ENCODE data around the gene RASSF8. TPM values are rescaled to one million over a fixed set of nuclear protein-coding genes. Genes with fewer than 3 reads are reported as not detected.

Gene RASSF8
- total RNA-seq, 1 donor from 2014 or later = 60.6 TPM

GRCh38 chr12:25950329-25951115 is 8.0 kb upstream of the RASSF8 start:
- Mint-ChIP-seq H3K4me1 (peaks cover 6% of the 10 kb centered on the region), H3K27me3 (ENCODE audit: low read depth) (no peaks in the 10 kb centered on the region), H3K9me3 (no peaks in the 10 kb centered on the region), H3K27ac (no peak overlapping the region), H3K36me3 (peaks cover 13% of the 10 kb centered on the region), H3K4me3 (no peak overlapping the region)
- no peak for TF ChIP-seq CTCF (IDR thresholded peaks at IDR 0.05; ENCODE audit: unreplicated experiment)
- no peak for DNase-seq (ENCODE audit: low spot score in 2 of 2, unreplicated experiment in 2 of 2)

DNA sequence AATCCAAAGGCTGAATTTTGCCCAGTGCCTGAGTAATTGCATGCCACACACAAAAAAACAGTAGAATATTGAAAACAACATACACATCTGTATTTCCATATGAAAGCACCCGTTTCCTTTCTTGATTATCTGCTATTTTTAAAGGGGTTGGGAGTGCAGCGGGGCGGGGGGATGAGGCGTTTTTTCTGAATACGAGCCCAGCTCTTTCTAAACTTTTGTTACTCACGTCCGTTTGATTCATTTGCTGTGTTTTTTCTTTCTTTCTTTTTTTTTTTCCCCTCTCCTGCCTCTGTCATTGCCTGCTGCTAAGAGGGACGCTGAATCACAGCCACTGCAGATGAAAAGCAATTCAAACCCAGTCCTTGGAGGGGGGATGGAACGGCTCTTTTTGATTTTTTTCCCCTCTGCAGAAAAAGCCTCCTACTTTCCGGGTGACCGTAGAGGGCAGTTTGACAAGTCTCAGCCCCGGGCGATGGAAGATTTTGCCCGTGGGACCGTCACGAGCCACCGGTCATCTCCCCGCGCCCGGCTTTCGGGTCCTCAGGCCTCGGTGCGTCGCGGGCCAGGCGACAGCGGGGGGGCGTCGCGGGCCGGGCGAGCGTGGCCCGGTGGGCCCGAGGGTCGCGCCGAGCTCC is 572 bp upstream of the RASSF8 start:
- H3K4me3 Mint-ChIP-seq = peak overlapping the region; percentile 75
- no peaks in the 10 kb centered on the region for H3K27me3 Mint-ChIP-seq (ENCODE audit: low read depth)
- H3K36me3 Mint-ChIP-seq = peaks cover 9% of the 10 kb centered on the region
- peak overlapping the region; percentile 90 for H3K27ac Mint-ChIP-seq
- H3K9me3 Mint-ChIP-seq = no peaks in the 10 kb centered on the region
- no peak for TF ChIP-seq CTCF (IDR thresholded peaks at IDR 0.05; ENCODE audit: unreplicated experiment)
- peaks cover 37% of the 10 kb centered on the region for H3K4me1 Mint-ChIP-seq
- DNase-seq (ENCODE audit: low spot score in 2 of 2, unreplicated experiment in 2 of 2) = no peak

- H3K27me3 Mint-ChIP-seq (ENCODE audit: low read depth) = no peaks in the 10 kb centered on the region
- peak; percentile 28 to 61 for DNase-seq (ENCODE audit: low spot score in 2 of 2, unreplicated experiment in 2 of 2)
- peaks cover 36% of the 10 kb centered on the region for H3K4me1 Mint-ChIP-seq
- TF ChIP-seq CTCF (IDR thresholded peaks at IDR 0.05; ENCODE audit: unreplicated experiment) = no peak
- peaks cover 9% of the 10 kb centered on the region for H3K36me3 Mint-ChIP-seq
- peak overlapping the region; percentile 96 for H3K4me3 Mint-ChIP-seq
- no peaks in the 10 kb centered on the region for H3K9me3 Mint-ChIP-seq
- peak overlapping the region; percentile 97 for H3K27ac Mint-ChIP-seq
Observed at GRCh38 chr12:25959071-25959961, 834 bp downstream of the RASSF8 start.

DNA sequence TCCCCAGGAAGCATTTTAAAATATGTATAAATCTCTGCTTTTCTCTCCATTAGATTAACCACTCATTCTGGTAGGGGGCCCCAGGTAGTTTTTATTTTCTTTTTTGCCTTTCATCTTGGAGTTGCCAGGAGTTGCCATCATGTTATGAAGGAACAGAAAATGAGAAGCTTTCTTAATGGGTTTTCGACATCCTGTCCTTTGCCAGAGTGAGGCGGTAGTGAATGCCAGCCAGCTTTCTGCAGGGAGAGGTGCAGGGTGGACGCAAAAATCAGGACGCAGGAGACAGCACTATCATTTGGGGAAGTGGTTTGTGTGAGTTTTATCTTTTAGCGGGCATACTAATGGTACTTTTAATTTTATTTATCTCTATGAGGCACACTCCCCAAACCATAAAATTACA is 1.7 kb downstream of the RASSF8 start:
- H3K4me3 Mint-ChIP-seq = peak overlapping the region; percentile 96
- no peak for DNase-seq (ENCODE audit: low spot score in 2 of 2, unreplicated experiment in 2 of 2)
- H3K36me3 Mint-ChIP-seq = peaks cover 3% of the 10 kb centered on the region
- H3K27me3 Mint-ChIP-seq (ENCODE audit: low read depth) = no peaks in the 10 kb centered on the region
- TF ChIP-seq CTCF (IDR thresholded peaks at IDR 0.05; ENCODE audit: unreplicated experiment) = no peak
- no peaks in the 10 kb centered on the region for H3K9me3 Mint-ChIP-seq
- peaks cover 36% of the 10 kb centered on the region for H3K4me1 Mint-ChIP-seq
- H3K27ac Mint-ChIP-seq = peak overlapping the region; percentile 97

DNA sequence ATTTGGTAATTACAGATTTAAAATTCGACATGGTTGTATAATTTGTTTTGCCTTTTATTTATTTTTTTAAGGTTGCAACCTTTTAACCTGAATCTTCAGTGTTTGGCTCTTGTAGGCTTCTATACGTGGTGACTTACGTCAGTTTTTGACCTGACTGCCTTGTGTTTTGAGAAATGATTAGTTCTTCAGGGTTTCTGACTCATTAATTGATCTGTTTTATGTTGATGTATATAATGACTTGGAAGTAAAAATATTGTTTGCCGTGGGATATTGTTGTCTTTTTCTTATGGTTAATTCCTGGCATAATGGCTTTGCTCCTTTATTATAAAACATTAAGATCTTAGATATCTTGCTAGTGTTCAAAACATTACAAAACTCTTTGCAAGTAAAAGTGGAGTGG is 2.5 kb downstream of the RASSF8 start:
- Mint-ChIP-seq H3K27ac (no peak overlapping the region), H3K4me3 (peak overlapping the region; percentile 96), H3K27me3 (ENCODE audit: low read depth) (no peaks in the 10 kb centered on the region), H3K4me1 (peaks cover 36% of the 10 kb centered on the region), H3K36me3 (peaks cover 4% of the 10 kb centered on the region), H3K9me3 (no peaks in the 10 kb centered on the region)
- TF ChIP-seq CTCF (IDR thresholded peaks at IDR 0.05; ENCODE audit: unreplicated experiment) = no peak
- no peak for DNase-seq (ENCODE audit: low spot score in 2 of 2, unreplicated experiment in 2 of 2)

Measured in mesothelial cell of epicardium (in vitro differentiated cells).